Heart right ventricle (tissue), 16 donors: ENCODE measurements around the gene HSD11B1L. TPM values are rescaled to one million over a fixed set of nuclear protein-coding genes. Genes with fewer than 3 reads are reported as not detected.

Experiments used
- ATAC-seq, 8 donors: fragments of 200-7000 bp; cut with Tn5 transposase; one replicate each; pipeline ENCODE4 v1.9.1; 2020; ENCODE audit warnings: mild to moderate bottlenecking in 8 of 8, moderate library complexity in 8 of 8, moderate number of reproducible peaks in 1 of 8
- DNase-seq, 2 donors: peaks; one replicate each; pipeline ENCODE4 v3.0.0-alpha.2; 2020
- H3K27ac ChIP-seq, 10 donors: fragments of 200-600 bp; sonication (generic) in 2 of 10; one replicate each; pipeline versions ENCODE4 v1.5.0 to v1.8.0; 2020 to 2022; ENCODE audit warnings: mild to moderate bottlenecking in 3 of 10
- H3K27me3 ChIP-seq, 7 donors: fragments of 200-600 bp; one replicate each; pipeline ENCODE4 v1.8.0; 2021 to 2022; ENCODE audit warnings: mild to moderate bottlenecking in 2 of 7
- H3K36me3 ChIP-seq, 9 donors: fragments of 200-600 bp; sonication (generic) in 1 of 9; one replicate each; pipeline versions ENCODE4 v1.5.0 to v1.8.0; 2020 to 2022; ENCODE audit warnings: mild to moderate bottlenecking in 2 of 9
- H3K4me1 ChIP-seq, 9 donors: fragments of 200-600 bp; sonication (generic) in 1 of 9; one replicate each; pipeline versions ENCODE4 v1.5.0 to v1.8.0; 2020 to 2022; ENCODE audit warnings: mild to moderate bottlenecking in 4 of 9
- H3K4me3 ChIP-seq, 10 donors: fragments of 200-600 bp; sonication (generic) in 2 of 10; one replicate each; pipeline versions ENCODE4 v1.5.0 to v1.8.0; 2020 to 2022; ENCODE audit warnings: mild to moderate bottlenecking in 7 of 10, moderate library complexity in 2 of 10
- H3K9me3 ChIP-seq, 11 donors: fragments of 200-600 bp in 10 of 11; sonication (generic) in 2 of 11; one replicate each; pipeline versions ENCODE4 v1.5.0 to v1.8.0; 2013 to 2022; ENCODE audit warnings: mild to moderate bottlenecking in 2 of 11, control low read depth in 1 of 11, moderate library complexity in 1 of 11
- WGBS, 2 donors: extraction: QIAGEN DNeasy Blood & Tissue Kit; methylation state at CpG; one replicate each; pipeline ENCODE4 v1.1.7; 2013; ENCODE audit warnings: inconsistent platforms in 1 of 2; 5-methylcytosine and 5-hydroxymethylcytosine counted together
- intact Hi-C, 10 donors: fragments of 100-400 bp; cut with DNase I; formaldehyde crosslinking; loops; one replicate each; pipeline versions ENCODE4 v1.11.1 to v1.14.2; 2022
- polyA plus RNA-seq, 2 donors: library from polyadenylated mRNA; stranded (reverse); fragments of 200-250 nt; gene quantifications; one replicate each; pipeline ENCODE4 v1.2.3, GENCODE V29; 2013
- total RNA-seq, 10 donors: library from RNA; stranded (reverse); fragmentation: NEBNext Ultra II Directional in 3 of 10; extraction: Animal tissue kit (Norgen Biotek cat#: 25700) in 3 of 10; gene quantifications; one replicate each; pipeline versions ENCODE4 v1.2.1 to v1.2.4, GENCODE V29; 2021 to 2023
- TF ChIP-seq, protein P1 (sequence below), 9 donors: fragments of 200-600 bp; sonication (generic) in 2 of 9; IDR thresholded peaks; one replicate each; pipeline versions ENCODE4 v1.5.0 to v1.8.0; 2021 to 2022; ENCODE audit warnings: antibody characterized with exemption in 9 of 9, mild to moderate bottlenecking in 5 of 9, moderate library complexity in 1 of 9
- donor health status: Arrhythmogenic right ventricular cardiomyopathy.
- donor health status: ischemic (EF 13 %, LVEDD 7.1; RV severe dilation, severe dysfunction).
- donor health status: healthy with polysubstance abuse.
- donor health status: DM: no; HTN: yes; CAD: no.
- donor health status: DM: no; HTN: no; CAD: no.
- donor health status: ischemic (EF 25% LVEDD 6.9; RV normal size, moderate dysfunction).
- donor health status: ischemic (EF 25% LVEDD 5.7; RV mildly dilated, moderate dysfunction).
- donor health status: healthy.
- donor health status: DM: yes; HTN: yes; CAD: no.
- donor health status: Ischemic cardiomyopathy.
- donor health status: ischemic (EF 35%, LVEDD 5.7; RV mildly dilated, moderate dysfunction).
- donor health status: nonischemic (EF 11% LVEDD 7.7; RV severe dilation, severe dysfunction).
- donor health status: DM: yes; HTN: yes; CAD: no.
- donor health status: PGD.
- donor health status: ischemic (EF 29% LVEDD 5.4; RV normal size, mild dysfunction).
- donor health status: nonischemic (EF 23%, LVEDD 6.1; RV moderate dilation, normal function).

The HSD11B1L gene
- total and polyA plus RNA-seq, 12 donors: 3.3 to 13.2 (median 4.3) TPM

- intact Hi-C loops: no loop called here
- TF ChIP-seq, protein P1, sequence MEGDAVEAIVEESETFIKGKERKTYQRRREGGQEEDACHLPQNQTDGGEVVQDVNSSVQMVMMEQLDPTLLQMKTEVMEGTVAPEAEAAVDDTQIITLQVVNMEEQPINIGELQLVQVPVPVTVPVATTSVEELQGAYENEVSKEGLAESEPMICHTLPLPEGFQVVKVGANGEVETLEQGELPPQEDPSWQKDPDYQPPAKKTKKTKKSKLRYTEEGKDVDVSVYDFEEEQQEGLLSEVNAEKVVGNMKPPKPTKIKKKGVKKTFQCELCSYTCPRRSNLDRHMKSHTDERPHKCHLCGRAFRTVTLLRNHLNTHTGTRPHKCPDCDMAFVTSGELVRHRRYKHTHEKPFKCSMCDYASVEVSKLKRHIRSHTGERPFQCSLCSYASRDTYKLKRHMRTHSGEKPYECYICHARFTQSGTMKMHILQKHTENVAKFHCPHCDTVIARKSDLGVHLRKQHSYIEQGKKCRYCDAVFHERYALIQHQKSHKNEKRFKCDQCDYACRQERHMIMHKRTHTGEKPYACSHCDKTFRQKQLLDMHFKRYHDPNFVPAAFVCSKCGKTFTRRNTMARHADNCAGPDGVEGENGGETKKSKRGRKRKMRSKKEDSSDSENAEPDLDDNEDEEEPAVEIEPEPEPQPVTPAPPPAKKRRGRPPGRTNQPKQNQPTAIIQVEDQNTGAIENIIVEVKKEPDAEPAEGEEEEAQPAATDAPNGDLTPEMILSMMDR (IDR thresholded peaks at IDR 0.05): no peak
- Histone ChIP-seq H3K27me3 (no peaks in the 10 kb centered on the region), H3K27ac (no peak overlapping the region), H3K4me1 (peaks cover 7 to 30% (median 25%) of the 10 kb centered on the region in 9 donors), H3K9me3 (no peaks in the 10 kb centered on the region), H3K36me3 (peaks cover 7 to 86% (median 68%) of the 10 kb centered on the region in 9 donors), H3K4me3 (no peak overlapping the region)
- 87 to 90% methylated on average over 8 of the region's 8 CpGs for WGBS, 2 donors
- DNase-seq: no peak
- no peak for ATAC-seq
Measured at GRCh38 chr19:5694956-5695648, 14.3 kb downstream of the HSD11B1L start.

DNA sequence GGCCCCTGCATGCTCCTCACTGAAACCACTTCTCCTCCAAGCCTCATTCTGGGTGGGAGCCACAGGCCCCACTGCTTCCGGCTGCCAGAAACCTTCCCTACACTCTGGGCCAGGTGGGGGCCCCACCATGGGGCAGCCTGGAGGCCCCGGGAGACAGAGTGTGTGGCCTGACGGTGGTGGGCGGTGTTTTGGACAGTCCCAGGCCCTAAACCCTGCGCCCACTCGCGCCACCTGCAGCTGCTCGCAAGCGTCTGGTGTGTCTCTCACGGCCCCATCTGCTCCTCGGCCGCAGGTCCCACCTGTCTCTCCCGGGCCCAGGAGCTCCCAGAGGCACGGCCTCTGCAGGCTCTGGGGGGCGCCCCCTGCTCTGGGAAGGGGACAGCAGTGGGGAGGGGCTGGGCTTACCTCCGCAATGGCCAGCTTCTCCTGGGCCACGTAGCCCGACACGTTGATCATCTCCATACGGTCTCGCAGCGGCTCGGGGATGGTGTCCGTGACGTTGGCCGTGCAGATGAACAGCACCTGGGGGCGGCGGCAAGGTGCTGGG lies 14.9 kb downstream of the HSD11B1L start:
- DNase-seq: no peak
- Histone ChIP-seq H3K9me3 (no peaks in the 10 kb centered on the region), H3K4me1 (peaks cover 7 to 29% (median 23%) of the 10 kb centered on the region in 9 donors), H3K4me3 (no peak overlapping the region), H3K27me3 (no peaks in the 10 kb centered on the region), H3K27ac (no peak overlapping the region), H3K36me3 (peaks cover 7 to 93% (median 68%) of the 10 kb centered on the region in 9 donors)
- 86% methylated on average over 28 of the region's 28 CpGs for WGBS, 2 donors
- no peak for ATAC-seq
- intact Hi-C loops: no loop called here
- TF ChIP-seq, protein P1 (IDR thresholded peaks at IDR 0.05): no peak

DNA sequence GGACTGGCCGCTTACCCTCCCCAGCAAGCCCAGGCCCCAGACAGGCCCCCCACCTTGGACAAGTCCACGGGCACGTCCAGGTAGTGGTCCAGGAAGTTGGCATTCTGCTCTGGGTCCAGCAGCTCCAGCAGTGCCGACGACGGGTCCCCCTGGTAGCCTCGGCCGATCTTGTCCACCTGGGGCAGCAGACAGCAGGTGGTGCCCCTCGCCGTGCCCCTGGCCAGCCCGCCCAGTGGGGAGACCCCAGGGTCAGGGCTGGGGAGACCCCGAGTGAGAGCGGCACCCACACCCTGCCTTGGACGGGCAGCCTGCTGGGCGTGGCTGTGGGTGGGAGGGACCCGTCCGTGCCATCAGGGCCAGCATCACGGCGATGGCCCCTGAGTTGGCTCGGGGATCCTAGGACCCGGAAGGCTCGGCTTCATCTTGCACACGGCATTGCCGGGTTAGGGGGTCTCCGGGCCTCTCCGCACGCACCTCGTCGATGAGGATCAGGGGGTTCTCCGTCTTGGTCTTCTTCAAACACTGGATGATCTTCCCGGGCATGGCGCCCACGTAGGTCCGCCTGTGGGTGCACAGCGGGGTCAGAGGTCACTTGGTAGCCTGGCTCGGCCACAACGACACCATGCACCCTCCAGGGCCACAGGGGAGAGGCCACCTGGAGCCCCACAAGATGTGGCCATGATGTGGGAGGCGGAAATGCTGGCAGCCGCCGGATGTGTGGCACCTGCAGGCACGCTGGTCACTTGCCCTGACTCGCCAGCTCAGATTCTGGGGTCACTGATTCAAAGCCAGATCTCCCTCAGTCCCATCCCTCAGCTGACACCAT lies 15.6 kb downstream of the HSD11B1L start:
- Histone ChIP-seq H3K4me1 (peaks cover 7 to 23% (median 19%) of the 10 kb centered on the region in 9 donors), H3K4me3 (no peak overlapping the region), H3K27ac (no peak overlapping the region), H3K36me3 (peaks cover 7 to 98% (median 68%) of the 10 kb centered on the region in 9 donors), H3K27me3 (no peaks in the 10 kb centered on the region), H3K9me3 (no peaks in the 10 kb centered on the region)
- intact Hi-C loops: no loop called here
- 87 to 93% methylated on average over 42 of the region's 42 CpGs for WGBS, 2 donors
- TF ChIP-seq, protein P1 (IDR thresholded peaks at IDR 0.05): no peak
- DNase-seq (no peak), ATAC-seq (no peak)
